Naive B cell (primary cell): Measurements from ENCODE around the gene ADK. TPM values are rescaled to one million over a fixed set of nuclear protein-coding genes. Genes with fewer than 3 reads are reported as not detected.

ENCODE experiments used
- ATAC-seq, 2 donors: fragments of 150-1000 bp; cut with Tn5 transposase; 2 replicates each; pipeline ENCODE4 v1.10.0; 2021; ENCODE audit warnings: low read depth in 2 of 2, mild to moderate bottlenecking in 2 of 2, moderate library complexity in 2 of 2
- DNase-seq: peaks from one replicate; pipeline ENCODE4 v3.0.0; 2022
- H3K27ac Mint-ChIP-seq, 6 donors: one replicate each; pipeline ENCODE4 v1.8.0; 2020 to 2022; ENCODE audit warnings: mild to moderate bottlenecking in 6 of 6, mixed read lengths in 6 of 6, moderate library complexity in 5 of 6, inconsistent platforms in 2 of 6
- H3K27me3 Mint-ChIP-seq, 3 donors: one replicate each; pipeline ENCODE4 v1.8.0; 2021 to 2022; ENCODE audit warnings: mixed read lengths in 3 of 3, mild to moderate bottlenecking in 1 of 3
- H3K36me3 Mint-ChIP-seq, 2 donors: one replicate each; pipeline ENCODE4 v1.8.0; 2020 to 2022; ENCODE audit warnings: mixed read lengths in 2 of 2, inconsistent platforms in 1 of 2, mild to moderate bottlenecking in 1 of 2
- H3K4me1 Mint-ChIP-seq, 3 donors: one replicate each; pipeline ENCODE4 v1.8.0; 2020 to 2022; ENCODE audit warnings: mixed read lengths in 3 of 3, inconsistent platforms in 1 of 3, mild to moderate bottlenecking in 1 of 3, moderate library complexity in 1 of 3
- H3K4me3 Mint-ChIP-seq, 8 donors: one replicate each; pipeline ENCODE4 v1.8.0; 2020 to 2022; ENCODE audit warnings: mild to moderate bottlenecking in 8 of 8, mixed read lengths in 8 of 8, moderate library complexity in 8 of 8, inconsistent platforms in 2 of 8
- H3K9me3 Mint-ChIP-seq, 7 donors: one replicate each; pipeline ENCODE4 v1.8.0; 2020 to 2022; ENCODE audit warnings: mixed read lengths in 7 of 7, mild to moderate bottlenecking in 5 of 7, inconsistent platforms in 2 of 7, moderate library complexity in 1 of 7
- polyA plus RNA-seq, 6 donors: library from polyadenylated mRNA; unstranded; fragments of 300-500 nt; fragmentation: Illumina TruSeq; gene quantifications; one replicate each; pipeline ENCODE4 v1.2.3, GENCODE V29; 2021; ENCODE audit warnings: low read depth in 6 of 6

ADK gene
- polyA plus RNA-seq, 6 donors from 2014 or later: 240 to 379 (median 288) TPM

DNA sequence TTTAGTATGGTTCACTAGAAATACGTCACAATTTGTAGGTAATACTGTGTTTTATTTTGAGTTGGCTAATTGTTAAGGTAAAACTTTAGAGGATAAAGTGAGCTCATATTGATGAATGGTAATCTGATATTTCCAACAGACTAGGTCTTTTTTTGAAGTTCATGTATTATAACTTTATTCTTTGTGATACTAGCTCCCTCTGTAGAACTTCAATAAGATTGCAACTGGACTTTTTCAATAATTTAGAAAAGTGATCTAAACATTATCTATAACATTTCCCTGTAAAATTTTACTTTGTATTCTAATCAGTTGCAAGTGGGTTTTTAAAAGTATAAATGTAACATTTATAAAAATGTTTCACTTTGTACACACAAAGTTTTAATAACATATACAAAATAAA is 83.5 kb downstream of the ADK start:
- H3K4me1 Mint-ChIP-seq: peaks cover 22 to 70% (median 31%) of the 10 kb centered on the region in 3 donors

GRCh38 chr10:74238031-74238431 is 87.0 kb downstream of the ADK start:
- Mint-ChIP-seq H3K27me3 (no peaks in the 10 kb centered on the region), H3K4me1 (peaks cover 22 to 57% (median 43%) of the 10 kb centered on the region in 3 donors), H3K9me3 (no peaks in the 10 kb centered on the region), H3K27ac (peak overlapping the region in 3 of 6 donors; percentile 35 to 59 (median 57)), H3K36me3 (peaks cover 0 to 9% of the 10 kb centered on the region in 2 donors), H3K4me3 (no peak overlapping the region)
- no peak for DNase-seq
- no peak for ATAC-seq

More for the DNA sequence above, 83.5 kb downstream of the ADK start:
- peak overlapping the region in 1 of 6 donors; percentile 46 for H3K27ac Mint-ChIP-seq
- no peaks in the 10 kb centered on the region for H3K9me3 Mint-ChIP-seq
- H3K36me3 Mint-ChIP-seq: peaks cover 0 to 9% of the 10 kb centered on the region in 2 donors
- no peaks in the 10 kb centered on the region for H3K27me3 Mint-ChIP-seq
- DNase-seq: no peak
- ATAC-seq: no peak
- H3K4me3 Mint-ChIP-seq: no peak overlapping the region

- H3K9me3 Mint-ChIP-seq: no peaks in the 10 kb centered on the region
- ATAC-seq (no peak), DNase-seq (no peak)
- H3K4me3 Mint-ChIP-seq: no peak overlapping the region
- H3K36me3 Mint-ChIP-seq: peaks cover 0 to 9% of the 10 kb centered on the region in 2 donors
- H3K4me1 Mint-ChIP-seq: peaks cover 17 to 54% (median 41%) of the 10 kb centered on the region in 3 donors
- no peaks in the 10 kb centered on the region for H3K27me3 Mint-ChIP-seq
- H3K27ac Mint-ChIP-seq: peak overlapping the region in 2 of 6 donors; percentile 22 to 42
These were observed 87.5 kb downstream of the ADK start for GRCh38 chr10:74238516-74238915.

- no peak for ATAC-seq
- H3K27ac Mint-ChIP-seq: peak overlapping the region in 3 of 6 donors; percentile 33 to 74 (median 34)
- H3K27me3 Mint-ChIP-seq: no peaks in the 10 kb centered on the region
- H3K4me3 Mint-ChIP-seq: peak overlapping the region in 1 of 8 donors; percentile 36
- peaks cover 12 to 34% (median 29%) of the 10 kb centered on the region in 3 donors for H3K4me1 Mint-ChIP-seq
- no peaks in the 10 kb centered on the region for H3K9me3 Mint-ChIP-seq
- peaks cover 0 to 8% of the 10 kb centered on the region in 2 donors for H3K36me3 Mint-ChIP-seq
- DNase-seq: no peak
These were observed 92.0 kb downstream of the ADK start for GRCh38 chr10:74243067-74243466.

DNA sequence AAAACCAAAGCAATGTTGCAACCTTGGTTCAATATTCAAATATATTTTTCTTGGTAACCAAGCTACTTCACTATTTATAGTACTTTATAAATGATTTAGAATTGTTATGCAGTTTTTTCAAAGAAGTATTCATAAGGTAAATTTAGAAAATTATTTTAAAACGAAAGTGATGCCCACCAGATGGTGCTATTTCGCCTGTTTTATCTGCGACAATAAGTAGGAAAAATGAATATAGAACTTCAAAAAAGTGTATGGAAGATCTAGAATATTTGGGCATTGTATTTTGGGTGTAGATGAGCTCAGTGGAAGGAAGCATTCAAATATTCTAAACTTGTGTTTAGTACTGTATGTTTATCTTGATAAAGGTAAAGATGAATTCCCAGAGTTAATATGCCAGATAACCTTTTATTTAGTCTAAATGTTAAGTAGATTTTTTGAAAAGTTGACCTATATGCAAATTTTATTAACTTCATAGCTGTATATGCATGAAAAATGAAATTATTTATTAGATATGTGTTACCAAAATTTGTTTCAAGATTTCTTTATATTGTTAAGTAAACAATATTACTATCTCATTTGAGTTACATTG is 93.2 kb downstream of the ADK start:
- H3K27ac Mint-ChIP-seq: peak overlapping the region in 1 of 6 donors; percentile 30
- H3K27me3 Mint-ChIP-seq: no peaks in the 10 kb centered on the region
- ATAC-seq (no peak), DNase-seq (peak; percentile 14)
- peaks cover 0 to 13% of the 10 kb centered on the region in 2 donors for H3K36me3 Mint-ChIP-seq
- no peaks in the 10 kb centered on the region for H3K9me3 Mint-ChIP-seq
- H3K4me3 Mint-ChIP-seq: no peak overlapping the region
- peaks cover 8 to 32% (median 27%) of the 10 kb centered on the region in 3 donors for H3K4me1 Mint-ChIP-seq

DNA sequence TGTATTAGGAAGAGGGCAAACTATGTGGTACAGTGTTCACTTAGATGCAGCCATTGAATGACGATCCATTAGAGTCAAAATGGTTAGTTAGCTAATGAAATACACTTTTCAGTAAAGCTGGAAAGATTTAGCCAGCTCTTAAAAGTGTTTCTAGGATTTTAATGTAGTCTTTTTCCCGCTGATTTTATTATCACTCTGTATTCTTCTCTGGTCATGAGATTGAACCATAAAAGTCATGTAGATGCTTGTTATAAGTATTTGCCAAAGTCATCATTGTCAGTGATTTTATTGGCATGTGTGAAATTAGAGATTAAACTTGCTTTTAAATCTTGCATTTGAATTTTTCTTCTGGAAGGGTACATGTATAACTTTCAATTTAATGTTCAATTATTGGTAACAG is 93.8 kb downstream of the ADK start:
- ATAC-seq: no peak
- H3K27ac Mint-ChIP-seq: no peak overlapping the region

DNA sequence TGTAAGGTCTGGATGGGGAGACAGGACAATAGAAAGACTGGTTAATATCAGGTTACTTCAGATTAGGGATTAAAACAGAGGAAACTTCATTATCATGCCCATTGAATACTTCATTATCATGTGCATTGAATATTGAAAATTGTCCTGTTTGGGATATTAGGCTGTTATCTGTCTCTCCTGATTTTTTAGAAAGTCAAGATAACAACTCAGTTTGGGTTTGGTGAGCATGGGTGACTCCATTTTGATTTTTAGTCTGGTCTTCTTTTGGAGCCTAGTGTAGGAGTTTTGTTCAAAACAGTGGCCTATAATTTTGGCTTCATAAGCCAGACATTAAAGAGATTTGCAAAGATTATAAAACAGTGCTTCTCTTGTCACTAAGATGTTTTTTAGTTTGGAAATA is 95.5 kb downstream of the ADK start:
- H3K4me1 Mint-ChIP-seq: peaks cover 17 to 32% (median 21%) of the 10 kb centered on the region in 3 donors
- H3K27ac Mint-ChIP-seq: peak overlapping the region in 3 of 6 donors; percentile 18 to 41 (median 27)
- no peaks in the 10 kb centered on the region for H3K27me3 Mint-ChIP-seq
- no peaks in the 10 kb centered on the region for H3K9me3 Mint-ChIP-seq
- ATAC-seq (no peak), DNase-seq (no peak)
- peaks cover 0 to 13% of the 10 kb centered on the region in 2 donors for H3K36me3 Mint-ChIP-seq
- H3K4me3 Mint-ChIP-seq: no peak overlapping the region

More for the DNA sequence above, 93.8 kb downstream of the ADK start:
- peaks cover 8 to 29% (median 24%) of the 10 kb centered on the region in 3 donors for H3K4me1 Mint-ChIP-seq
- no peak for DNase-seq
- peaks cover 0 to 13% of the 10 kb centered on the region in 2 donors for H3K36me3 Mint-ChIP-seq
- no peaks in the 10 kb centered on the region for H3K9me3 Mint-ChIP-seq
- H3K4me3 Mint-ChIP-seq: no peak overlapping the region
- H3K27me3 Mint-ChIP-seq: no peaks in the 10 kb centered on the region

DNA sequence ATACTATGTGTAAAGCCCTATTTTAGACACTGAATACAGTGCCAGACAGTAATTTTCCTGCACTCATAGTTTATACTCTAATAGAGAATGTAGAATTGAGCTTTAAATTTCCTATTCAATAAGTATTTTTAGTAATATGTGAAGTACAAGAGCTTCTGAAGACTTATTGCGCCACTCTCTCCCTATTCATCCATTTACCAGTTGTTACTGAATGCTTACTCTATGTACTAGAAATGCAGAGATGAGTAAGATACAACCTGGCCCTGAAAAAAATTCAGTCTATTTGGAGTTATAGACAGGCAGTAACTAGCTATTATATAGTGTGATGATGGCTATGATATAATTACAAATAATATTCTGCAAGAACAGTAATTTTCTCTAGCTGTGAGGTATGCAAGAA is 98.8 kb downstream of the ADK start:
- Mint-ChIP-seq H3K36me3 (peaks cover 0 to 9% of the 10 kb centered on the region in 2 donors), H3K27me3 (no peaks in the 10 kb centered on the region), H3K4me3 (no peak overlapping the region), H3K9me3 (no peaks in the 10 kb centered on the region), H3K4me1 (peaks cover 26 to 42% (median 40%) of the 10 kb centered on the region in 3 donors), H3K27ac (peak overlapping the region in 2 of 6 donors; percentile 1 to 45)
- DNase-seq: no peak
- ATAC-seq: no peak

DNA sequence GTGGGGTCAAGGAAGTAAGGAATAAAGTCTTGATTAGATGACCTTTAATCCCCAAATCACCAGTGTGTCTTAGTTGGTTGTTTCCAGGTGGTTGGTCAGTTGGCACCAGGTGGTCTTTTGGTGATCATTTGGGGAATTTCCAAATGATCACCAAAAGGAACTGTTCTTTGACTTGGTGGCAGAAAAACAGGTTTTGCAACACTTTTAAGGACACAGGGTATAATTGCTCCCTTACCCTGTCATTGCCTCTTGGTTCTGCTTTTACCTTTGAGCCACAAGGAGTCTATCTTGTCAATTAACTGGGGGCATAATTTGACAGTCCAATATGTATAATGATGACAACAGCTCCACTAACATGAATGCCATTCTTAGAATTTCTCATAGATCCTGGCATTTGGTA is 104.2 kb downstream of the ADK start:
- ATAC-seq (peak; percentile 60 to 66), DNase-seq (no peak)
- Mint-ChIP-seq H3K4me3 (peak overlapping the region in 1 of 8 donors; percentile 9), H3K4me1 (peaks cover 32 to 56% (median 50%) of the 10 kb centered on the region in 3 donors), H3K27ac (peak overlapping the region in 5 of 6 donors; percentile 3 to 75 (median 49)), H3K27me3 (no peaks in the 10 kb centered on the region), H3K36me3 (no peaks in the 10 kb centered on the region), H3K9me3 (no peaks in the 10 kb centered on the region)

DNA sequence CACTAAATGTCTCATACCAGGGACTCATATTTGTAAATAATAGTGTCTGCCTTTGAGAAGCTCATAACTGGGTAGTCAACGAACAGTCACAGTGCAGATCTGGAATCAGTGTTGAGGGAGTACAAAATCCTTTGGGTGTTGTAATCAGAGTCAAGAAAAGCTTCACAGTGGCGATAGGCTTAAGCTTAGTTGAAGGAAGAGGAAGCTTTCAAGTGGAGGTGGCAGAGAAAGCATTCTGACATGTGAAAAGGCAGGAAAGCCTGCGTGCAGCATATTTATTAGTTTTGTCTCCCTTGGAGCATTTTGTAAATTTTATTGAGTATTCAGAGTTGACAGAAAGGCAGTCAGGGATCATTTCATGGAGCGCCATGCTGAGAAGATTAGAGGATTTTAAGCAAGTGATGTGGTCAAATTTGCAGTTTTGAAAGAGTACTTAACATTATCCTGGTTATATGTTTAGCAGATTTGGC is 104.9 kb downstream of the ADK start:
- no peaks in the 10 kb centered on the region for H3K9me3 Mint-ChIP-seq
- H3K27ac Mint-ChIP-seq: peak overlapping the region in 5 of 6 donors; percentile 3 to 75 (median 49)
- ATAC-seq (no peak), DNase-seq (no peak)
- no peak overlapping the region for H3K4me3 Mint-ChIP-seq
- no peaks in the 10 kb centered on the region for H3K27me3 Mint-ChIP-seq
- H3K36me3 Mint-ChIP-seq: no peaks in the 10 kb centered on the region
- H3K4me1 Mint-ChIP-seq: peaks cover 32 to 57% (median 48%) of the 10 kb centered on the region in 3 donors

DNA sequence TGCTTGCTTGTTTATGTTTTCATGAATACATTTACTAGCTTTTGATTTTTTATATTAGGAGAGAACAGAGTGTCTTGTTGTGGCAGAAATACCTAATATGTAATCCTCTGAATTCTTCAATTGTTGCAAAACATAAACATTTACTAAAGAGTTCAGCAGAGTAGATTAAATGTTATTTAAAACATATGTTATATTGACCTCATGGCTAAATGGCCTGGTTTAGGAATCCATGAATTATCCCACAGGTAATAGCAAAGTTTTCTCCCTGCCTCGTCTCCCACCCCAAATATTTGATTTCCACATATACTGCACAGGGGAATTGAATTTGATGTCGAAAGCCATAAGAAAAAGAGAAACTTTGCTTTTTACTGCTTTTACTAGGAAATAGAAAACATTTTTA is 111.8 kb downstream of the ADK start:
- H3K36me3 Mint-ChIP-seq: no peaks in the 10 kb centered on the region
- no peaks in the 10 kb centered on the region for H3K27me3 Mint-ChIP-seq
- peak overlapping the region in 4 of 6 donors; percentile 11 to 88 (median 40) for H3K27ac Mint-ChIP-seq
- H3K9me3 Mint-ChIP-seq: no peaks in the 10 kb centered on the region
- no peak overlapping the region for H3K4me3 Mint-ChIP-seq
- no peak for ATAC-seq
- H3K4me1 Mint-ChIP-seq: peaks cover 30 to 56% (median 51%) of the 10 kb centered on the region in 3 donors
- DNase-seq: no peak

GRCh38 chr10:74263996-74264395 is 113.0 kb downstream of the ADK start:
- peaks cover 30 to 67% (median 57%) of the 10 kb centered on the region in 3 donors for H3K4me1 Mint-ChIP-seq
- no peaks in the 10 kb centered on the region for H3K27me3 Mint-ChIP-seq
- no peaks in the 10 kb centered on the region for H3K36me3 Mint-ChIP-seq
- H3K9me3 Mint-ChIP-seq: no peaks in the 10 kb centered on the region
- no peak overlapping the region for H3K4me3 Mint-ChIP-seq
- peak overlapping the region in 1 of 6 donors; percentile 3 for H3K27ac Mint-ChIP-seq
- ATAC-seq (no peak), DNase-seq (no peak)

DNA sequence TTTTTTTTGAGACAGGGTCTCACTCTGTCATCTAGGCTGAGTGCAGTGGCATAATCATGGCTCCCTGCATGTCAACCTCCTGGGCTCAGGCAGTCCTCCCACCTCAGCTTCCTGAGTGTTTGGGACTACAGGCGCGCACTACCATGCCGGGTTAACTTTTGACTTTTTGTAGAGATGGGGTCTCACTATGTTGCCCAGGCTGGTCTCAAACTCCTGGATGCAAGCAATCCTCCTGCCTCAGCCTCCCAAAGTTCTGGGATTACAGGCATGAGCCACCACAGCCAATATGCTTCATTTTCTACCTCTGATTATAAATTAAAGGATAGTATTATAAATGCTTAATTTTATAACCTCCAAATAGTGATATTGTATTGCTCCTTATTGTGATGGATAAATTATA is 121.3 kb downstream of the ADK start:
- DNase-seq: no peak

DNA sequence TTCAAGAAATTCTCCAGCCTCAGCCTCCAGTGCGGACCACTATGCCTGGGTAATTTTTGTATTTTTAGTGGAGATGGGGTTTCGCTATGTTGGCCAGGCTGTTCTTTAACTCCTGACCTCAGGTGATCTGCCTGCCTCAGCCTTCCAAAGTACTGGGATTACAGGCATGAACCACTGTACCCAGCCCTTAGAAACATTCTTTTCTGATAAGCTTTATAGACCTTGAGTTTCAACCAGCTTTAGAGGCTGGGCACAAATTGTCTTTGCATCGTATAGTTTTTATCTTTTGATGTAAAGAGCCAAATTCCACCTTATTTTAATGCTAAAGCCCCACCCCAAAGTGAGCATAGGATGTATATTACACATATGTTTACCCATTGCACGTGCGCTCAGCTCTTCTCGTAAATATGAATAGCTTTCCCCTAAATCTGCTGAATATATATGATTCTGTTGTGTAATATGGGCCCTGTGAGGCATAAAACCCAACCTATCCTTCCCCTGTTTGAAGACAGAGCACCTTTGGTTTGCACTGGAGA is 124.8 kb downstream of the ADK start:
- Mint-ChIP-seq H3K4me3 (no peak overlapping the region), H3K36me3 (peaks cover 0 to 5% of the 10 kb centered on the region in 2 donors), H3K4me1 (peaks cover 14 to 43% (median 30%) of the 10 kb centered on the region in 3 donors), H3K27ac (peak overlapping the region in 3 of 6 donors; percentile 17 to 35 (median 21)), H3K9me3 (peaks cover 0 to 2% (median 0%) of the 10 kb centered on the region in 7 donors), H3K27me3 (no peaks in the 10 kb centered on the region)
- no peak for ATAC-seq
- no peak for DNase-seq

More for the DNA sequence above, 121.3 kb downstream of the ADK start:
- no peak for ATAC-seq
- Mint-ChIP-seq H3K36me3 (no peaks in the 10 kb centered on the region), H3K27ac (peak overlapping the region in 3 of 6 donors; percentile 2 to 58 (median 50)), H3K4me1 (peaks cover 13 to 52% (median 35%) of the 10 kb centered on the region in 3 donors), H3K4me3 (no peak overlapping the region), H3K27me3 (no peaks in the 10 kb centered on the region), H3K9me3 (peaks cover 0 to 2% (median 0%) of the 10 kb centered on the region in 7 donors)
